NOMO-1 (cell line): ENCODE results near the gene SLC1A2.

Experiments
- DNase-seq, 2 experiments: peaks; one replicate each; lab custom pipeline; 2025; ENCODE audit not compliant: unreplicated experiment in 2 of 2; lab: John Stamatoyannopoulos, UW

SLC1A2 gene

DNA sequence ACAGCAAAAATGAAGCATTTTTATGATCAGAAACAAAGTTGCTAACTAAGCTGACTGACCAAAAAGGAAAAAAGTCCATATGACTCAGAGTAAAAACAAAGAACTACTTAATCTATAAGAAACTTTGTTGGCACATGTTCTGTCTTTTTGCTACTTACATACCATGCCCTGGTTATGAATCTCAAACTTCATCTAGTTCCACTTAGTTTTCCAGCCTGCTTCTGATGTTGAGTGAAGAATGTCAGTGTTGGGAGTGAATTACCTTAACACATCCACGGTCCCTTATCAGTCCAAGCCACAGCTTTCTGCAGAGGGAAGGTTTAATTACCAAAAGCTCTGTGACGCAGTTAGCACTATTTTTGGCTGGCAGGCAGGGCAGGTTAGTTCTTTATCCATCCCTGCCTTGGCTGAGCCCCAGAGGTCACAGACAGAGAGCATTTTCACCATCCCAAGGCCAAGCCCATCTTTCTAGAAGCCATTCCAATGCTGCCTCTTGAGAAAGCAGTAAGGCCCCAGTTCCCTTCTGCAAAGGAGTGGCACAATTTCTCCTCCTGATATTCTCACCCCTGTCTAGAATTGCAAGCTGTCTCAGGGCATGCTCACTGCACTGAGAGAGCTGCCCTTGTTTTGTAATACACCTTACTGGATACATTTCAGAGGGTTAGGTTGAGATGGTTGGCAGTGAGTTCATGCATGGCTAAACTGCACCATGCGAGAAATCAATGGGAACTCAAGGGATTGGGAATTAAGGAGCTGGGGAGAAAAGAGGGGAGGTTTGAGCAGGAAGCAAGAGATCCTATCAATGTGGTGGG is 67.1 kb downstream of the SLC1A2 start:
- peak in 1 of 2 experiments; percentile 12 for DNase-seq

GRCh38 chr11:35349897-35350296 is 69.5 kb downstream of the SLC1A2 start:
- DNase-seq: no peak

DNA sequence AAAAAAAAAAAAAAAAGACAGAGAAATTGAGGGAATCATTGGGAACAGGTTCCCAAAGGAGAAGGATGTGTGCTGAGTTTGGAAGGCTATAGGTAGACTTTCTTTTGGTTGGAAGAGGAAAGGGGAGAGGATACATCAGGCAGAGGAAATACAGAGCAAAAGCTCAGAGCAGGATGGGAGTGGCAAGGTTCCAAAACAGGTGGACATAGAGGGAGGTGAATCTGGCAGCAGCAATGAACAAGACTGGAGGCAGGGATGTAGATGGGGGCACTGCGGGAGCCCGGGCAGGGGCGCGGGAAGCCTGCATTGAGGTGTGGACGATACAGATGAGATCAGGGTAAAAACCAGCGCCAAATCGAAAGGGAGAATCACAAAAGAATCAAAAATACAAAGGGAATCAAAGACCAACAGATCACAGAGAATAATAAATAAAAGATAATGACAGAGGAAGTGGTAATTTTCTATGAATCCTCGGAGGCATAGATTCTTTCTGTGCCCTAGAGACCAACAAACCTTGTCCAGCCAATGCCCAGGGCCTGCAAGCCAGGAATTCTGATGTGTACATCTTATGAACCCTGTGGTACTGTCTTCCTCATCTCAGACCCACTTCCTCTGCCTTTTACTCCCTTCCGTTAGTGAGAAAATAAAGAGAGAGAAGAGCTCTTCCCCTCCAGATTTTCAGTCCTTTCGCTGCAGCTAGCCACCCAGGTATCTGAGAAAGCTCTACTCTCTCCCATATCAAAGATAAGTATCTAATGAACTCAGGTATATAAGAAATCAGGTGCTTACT is 70.3 kb downstream of the SLC1A2 start:
- DNase-seq: no peak

DNA sequence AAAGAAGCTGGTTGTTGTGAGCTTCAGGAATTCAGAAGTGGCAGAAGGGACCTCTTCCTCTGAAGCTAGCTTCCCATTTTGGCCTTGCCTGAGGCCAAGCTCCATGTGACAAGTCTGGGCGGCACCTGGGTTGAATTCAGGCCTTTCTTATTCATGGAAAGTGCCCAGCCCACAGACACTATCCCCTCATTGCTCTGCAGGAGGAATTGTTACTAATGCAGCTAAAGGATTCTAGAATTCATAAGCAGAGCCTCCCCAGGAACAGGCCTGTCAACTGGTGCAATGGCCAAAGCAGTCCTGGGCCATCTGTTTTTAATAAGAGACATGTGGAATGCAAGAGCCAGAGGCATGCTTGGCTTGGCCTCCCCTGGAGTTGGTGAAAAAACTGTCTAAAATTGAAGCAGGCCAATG is 71.4 kb downstream of the SLC1A2 start:
- DNase-seq: no peak

DNA sequence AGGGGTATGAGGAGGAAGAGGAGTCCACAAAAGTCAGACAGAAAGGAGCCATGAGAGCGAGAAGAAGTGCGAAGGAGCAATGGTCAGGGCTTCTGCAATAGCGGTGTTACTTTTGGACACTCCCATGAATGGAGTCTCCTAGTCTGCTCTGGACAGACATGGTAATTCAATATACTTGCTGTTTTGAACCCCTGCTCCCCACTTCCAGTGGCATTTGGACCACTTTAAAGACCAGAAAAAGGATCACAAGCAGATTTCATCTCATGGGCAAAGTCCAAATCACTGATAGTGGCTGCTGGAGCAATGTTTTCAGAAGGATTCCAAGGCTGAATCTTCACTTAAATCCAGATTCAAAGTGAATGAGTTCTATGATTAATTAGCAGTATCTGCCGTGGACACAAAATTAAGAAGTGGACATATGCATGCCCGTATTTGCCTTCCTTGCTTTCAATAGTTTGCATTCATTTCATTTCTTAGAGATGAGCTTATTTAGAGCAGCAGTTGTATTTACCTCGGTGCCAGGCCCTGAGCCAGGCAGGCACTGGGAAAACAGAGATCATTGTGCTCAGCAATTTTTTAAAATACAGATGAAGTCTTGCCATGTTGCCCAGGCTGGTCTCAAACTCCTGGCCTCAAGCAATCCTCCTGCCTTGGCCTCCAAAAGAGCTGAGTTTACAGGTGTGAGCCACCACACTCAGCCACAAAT is 72.0 kb downstream of the SLC1A2 start:
- no peak for DNase-seq

- DNase-seq: no peak
These were observed 72.7 kb downstream of the SLC1A2 start for GRCh38 chr11:35346472-35347156.

GRCh38 chr11:35344681-35345574 is 74.4 kb downstream of the SLC1A2 start:
- DNase-seq: peak; percentile 42 to 51

- DNase-seq: no peak
These were observed 76.2 kb downstream of the SLC1A2 start for GRCh38 chr11:35343033-35343598.

DNA sequence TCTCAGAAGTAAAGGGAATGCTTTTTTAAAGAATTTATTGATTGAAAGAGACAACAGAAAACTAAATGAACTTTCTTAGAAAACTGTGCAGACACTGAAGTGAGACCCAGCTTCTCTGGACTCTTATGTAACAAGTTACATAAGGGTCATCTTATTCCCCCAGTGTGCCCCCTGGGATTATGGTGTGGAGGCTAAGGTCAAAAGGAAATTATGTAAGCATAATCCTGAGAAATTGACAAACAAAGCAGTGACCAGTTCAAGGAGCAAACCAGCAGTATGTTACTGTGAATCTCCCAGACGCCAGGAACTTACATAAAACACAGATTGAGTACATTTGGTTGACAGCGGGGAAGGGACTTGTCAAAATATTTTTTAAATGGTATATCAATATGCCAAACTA is 78.6 kb downstream of the SLC1A2 start:
- DNase-seq: no peak

DNA sequence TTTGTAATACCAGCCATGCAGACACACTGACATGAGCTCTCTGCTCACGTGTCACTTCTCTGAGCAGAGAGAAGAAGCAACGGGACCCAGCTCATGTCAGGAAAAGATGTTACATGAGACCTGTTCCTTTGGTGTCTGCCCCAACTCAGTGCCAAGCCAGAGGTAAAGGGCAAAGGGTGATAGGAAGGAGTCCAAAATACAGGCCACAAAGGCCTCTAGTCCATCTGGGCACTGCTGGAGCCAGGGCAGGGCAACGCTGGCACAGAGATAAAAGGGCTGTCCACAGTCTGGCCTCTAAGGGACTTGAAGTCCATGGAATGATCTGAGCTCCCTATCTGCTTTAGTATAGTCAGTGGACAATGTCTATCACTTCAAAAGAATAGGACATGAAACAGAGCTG is 79.3 kb downstream of the SLC1A2 start:
- DNase-seq: no peak

DNA sequence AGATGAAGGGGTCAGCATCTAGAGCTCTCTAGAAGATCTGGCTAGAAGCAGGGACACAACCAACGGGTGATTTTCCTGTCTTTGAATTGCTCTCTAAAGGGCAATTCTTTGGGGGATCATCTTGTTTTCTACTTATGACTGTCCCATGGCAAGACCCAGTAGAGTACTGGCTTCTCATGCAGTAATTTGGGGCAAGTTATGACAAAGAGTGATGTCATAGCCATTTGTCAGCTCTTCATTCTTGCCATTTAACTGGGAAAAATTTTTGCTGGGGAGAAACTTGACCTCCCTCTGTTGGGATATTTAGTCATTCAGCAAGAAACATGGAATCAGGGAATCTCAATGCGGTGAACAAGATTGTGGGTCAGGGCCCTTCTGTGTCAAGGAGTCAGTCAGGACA is 80.4 kb downstream of the SLC1A2 start:
- no peak for DNase-seq

GRCh38 chr11:35337914-35338305 is 81.4 kb downstream of the SLC1A2 start:
- DNase-seq: no peak

DNA sequence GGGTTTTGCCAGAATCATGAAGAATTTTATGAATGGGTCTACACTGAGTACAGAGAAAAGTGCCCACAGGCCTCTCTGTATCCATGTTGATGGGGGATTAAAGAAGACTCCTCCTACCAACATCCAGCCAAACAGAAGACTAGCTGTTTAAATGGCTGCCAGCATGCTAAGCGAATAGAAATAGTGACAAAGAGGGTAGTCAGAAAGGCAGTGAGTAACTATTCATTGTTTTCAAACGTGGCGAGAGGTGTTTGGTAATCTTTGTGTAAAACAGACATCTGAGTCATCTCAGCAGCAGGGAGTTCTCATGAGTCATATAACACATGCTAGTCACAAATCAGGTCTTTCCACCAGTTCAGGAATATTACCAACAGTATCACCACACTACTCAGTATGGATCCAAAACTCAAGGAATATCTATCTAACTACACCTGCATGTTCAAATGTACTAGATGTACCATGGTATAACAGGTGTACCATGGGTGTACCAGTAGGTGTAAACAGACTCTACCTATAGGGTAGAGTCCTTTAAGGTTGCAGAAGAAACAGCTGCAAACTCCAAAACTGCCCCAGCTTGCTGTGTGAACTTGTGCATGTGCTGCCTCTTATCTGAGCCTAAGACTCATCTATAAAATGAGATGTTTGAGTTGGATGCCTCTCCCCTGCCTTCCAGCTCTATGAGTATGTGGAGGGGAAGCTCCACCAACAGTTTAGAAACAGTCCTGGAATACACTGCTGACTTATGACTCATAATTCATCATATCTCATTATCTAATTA is 82.0 kb downstream of the SLC1A2 start:
- peak; percentile 35 to 62 for DNase-seq

DNA sequence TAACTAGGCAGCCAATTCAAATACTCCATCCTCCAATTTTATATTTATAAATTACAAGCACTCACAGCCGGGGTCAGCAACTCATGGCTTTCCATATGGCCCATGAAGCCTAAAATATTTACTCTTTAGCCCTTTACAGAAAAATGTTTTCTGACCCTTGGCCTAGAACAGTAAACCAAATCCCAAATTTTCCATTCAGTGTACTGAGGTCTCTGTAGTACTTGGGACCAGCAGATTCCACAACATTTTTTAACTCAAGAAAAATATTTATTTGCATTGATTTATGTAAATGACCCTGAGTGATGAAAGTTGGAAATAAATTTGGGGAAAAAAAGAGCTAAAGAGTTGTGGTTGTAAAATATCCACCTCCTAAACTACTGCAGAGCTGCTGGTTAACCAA is 82.6 kb downstream of the SLC1A2 start:
- DNase-seq: no peak

DNA sequence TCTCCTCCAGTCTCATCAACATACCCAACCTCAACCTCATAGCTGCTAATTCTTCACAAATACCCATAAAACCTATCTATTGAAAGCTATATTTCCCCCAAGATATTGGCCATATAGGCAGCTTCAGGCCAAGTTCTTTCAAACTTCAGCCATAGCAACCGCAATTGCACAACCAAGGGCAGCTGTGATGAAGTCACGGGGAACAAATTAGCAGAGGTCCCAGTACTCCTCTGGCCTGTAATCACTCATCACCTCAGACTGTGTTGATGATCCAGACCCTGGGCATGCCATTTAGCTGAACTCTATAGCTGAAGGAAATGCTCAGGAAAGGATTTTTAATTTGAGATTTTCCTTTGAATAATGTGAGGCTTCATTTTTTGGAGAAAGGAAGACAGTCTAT is 84.1 kb downstream of the SLC1A2 start:
- no peak for DNase-seq

DNA sequence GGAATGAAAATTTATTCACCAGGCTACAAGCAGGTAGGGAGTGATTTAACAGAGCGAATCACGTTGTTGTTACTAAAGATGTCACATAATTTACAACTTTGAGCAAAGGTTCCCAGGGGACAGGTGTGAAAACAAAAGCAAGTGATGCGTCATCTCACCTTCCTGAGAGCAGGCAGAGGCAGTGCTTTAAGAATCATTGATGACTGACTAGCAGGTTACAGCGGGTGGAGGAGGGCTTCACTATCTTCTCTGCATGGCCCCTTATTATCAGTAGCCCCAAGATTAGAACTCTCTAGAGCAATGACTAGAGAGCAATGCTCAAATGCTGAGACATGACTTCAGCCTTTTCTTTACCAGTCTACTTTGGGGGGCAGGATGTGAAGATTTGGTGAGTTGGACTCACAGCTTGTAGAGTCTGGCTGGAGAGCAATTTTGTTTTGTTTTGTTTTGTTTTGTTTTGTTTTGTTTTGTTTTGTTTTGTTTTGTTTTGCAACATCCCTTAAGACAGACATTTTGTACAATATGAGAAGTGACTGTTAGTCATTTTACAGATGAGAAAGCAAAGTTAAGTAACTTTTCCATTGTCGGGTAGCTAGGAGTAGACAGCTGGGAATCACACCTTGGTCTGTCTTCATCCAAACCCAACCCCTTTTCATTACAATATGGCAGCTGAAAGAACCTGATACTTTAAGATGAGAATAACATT is 84.8 kb downstream of the SLC1A2 start:
- DNase-seq: no peak

- DNase-seq: no peak
These were observed 86.8 kb downstream of the SLC1A2 start for GRCh38 chr11:35332524-35332923.

GRCh38 chr11:35330931-35331330 is 88.4 kb downstream of the SLC1A2 start:
- no peak for DNase-seq
